Astrocyte of the cerebellum (primary cell): Measurements from ENCODE around the gene OR10P1.

Experiments used
- DNase-seq: peaks from one replicate; pipeline ENCODE4 v3.0.0-alpha.2; 2011; ENCODE audit warnings: low read depth
- H3K4me3 ChIP-seq: 2 replicates; pipeline ENCODE4 v1.5.1; 2011; ENCODE audit warnings: mild to moderate bottlenecking, low read depth, low read length, moderate library complexity
- in situ Hi-C: cut with HindIII; loops from 2 replicates; pipeline ENCODE4 v1.10.0; 2017; ENCODE audit warnings: low sequenced_read_pairs
- TF ChIP-seq, protein P1 (sequence below): IDR thresholded peaks from 2 replicates; pipeline ENCODE4 v1.5.1; 2012; ENCODE audit warnings: low read length, low read depth, moderate library complexity, mild to moderate bottlenecking; ENCODE audit errors: missing control alignments

The OR10P1 gene

DNA sequence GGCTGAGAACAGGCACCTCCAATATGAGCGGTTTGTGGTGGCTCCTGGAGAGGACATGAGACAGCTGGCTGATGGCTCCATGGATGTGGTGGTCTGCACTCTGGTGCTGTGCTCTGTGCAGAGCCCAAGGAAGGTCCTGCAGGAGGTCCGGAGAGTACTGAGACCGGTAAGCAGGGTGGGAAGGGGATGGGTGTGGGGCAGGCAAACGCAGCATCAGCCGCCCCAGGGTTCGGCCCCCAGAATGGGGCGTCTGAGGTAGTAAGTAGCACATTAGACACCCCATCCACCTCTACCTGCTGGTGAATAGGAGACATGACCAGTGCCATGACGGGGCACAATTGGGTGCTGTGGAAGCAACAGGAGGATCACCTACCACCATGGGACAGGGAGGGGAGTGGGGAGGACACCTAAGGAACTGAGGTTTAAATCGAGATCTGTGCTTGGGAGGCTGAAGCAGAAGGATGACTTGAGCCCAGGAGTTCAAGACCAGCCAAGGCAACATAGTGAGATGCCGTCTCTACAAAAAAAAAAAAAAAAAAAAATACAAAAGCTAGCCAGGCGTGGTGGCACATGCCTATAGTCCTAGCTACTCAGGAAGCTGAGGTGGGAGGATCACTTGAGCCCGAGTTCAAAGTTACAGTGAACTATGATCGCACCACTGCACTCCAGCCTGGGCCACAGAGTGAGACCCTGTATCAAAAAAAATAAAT is 45.5 kb downstream of the OR10P1 start:
- no peak for DNase-seq
- TF ChIP-seq, protein P1, sequence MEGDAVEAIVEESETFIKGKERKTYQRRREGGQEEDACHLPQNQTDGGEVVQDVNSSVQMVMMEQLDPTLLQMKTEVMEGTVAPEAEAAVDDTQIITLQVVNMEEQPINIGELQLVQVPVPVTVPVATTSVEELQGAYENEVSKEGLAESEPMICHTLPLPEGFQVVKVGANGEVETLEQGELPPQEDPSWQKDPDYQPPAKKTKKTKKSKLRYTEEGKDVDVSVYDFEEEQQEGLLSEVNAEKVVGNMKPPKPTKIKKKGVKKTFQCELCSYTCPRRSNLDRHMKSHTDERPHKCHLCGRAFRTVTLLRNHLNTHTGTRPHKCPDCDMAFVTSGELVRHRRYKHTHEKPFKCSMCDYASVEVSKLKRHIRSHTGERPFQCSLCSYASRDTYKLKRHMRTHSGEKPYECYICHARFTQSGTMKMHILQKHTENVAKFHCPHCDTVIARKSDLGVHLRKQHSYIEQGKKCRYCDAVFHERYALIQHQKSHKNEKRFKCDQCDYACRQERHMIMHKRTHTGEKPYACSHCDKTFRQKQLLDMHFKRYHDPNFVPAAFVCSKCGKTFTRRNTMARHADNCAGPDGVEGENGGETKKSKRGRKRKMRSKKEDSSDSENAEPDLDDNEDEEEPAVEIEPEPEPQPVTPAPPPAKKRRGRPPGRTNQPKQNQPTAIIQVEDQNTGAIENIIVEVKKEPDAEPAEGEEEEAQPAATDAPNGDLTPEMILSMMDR = no peak
- in situ Hi-C loops = no loop called here
- no peak overlapping the region for H3K4me3 ChIP-seq

DNA sequence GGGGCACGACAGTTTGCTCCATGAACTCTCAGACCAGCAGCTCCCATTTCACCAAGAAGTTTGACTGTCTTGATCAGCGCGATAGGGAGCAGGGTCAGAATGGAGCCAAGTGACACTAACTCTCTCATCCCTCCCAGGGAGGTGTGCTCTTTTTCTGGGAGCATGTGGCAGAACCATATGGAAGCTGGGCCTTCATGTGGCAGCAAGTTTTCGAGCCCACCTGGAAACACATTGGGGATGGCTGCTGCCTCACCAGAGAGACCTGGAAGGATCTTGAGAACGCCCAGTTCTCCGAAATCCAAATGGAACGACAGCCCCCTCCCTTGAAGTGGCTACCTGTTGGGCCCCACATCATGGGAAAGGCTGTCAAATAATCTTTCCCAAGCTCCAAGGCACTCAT is 47.0 kb downstream of the OR10P1 start:
- TF ChIP-seq, protein P1 = no peak
- in situ Hi-C loops = no loop called here
- H3K4me3 ChIP-seq = no peak overlapping the region
- DNase-seq = no peak

DNA sequence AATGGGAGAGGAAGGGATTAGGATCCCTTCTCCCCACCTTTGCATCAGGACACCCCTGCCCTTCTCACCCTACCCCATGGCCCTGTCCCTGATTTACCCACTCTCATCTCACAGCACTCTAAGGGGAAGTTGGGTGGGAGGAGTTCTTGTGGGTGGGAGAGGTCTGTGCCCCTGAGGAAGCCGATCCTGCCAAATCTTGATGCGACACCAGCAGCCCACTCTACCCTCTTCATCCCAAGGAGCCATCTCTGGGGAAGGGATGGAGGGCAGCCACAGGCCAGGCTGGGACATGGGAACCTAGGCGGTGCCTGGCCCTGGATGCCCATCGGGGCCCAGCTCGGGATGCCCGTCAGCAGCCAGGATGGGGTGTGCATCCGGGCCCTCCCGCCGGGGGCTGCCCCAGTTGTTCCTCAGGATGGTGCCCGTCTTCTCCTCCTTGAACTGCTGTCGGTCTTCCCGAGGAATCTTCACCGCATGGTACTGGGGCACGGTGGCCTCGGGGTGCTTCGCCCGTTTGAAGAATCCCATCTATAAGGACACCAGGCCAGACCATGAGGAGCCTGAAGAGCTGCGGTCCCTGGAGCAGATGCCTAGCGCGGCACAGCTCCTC is 48.2 kb downstream of the OR10P1 start:
- TF ChIP-seq, protein P1 = no peak

DNA sequence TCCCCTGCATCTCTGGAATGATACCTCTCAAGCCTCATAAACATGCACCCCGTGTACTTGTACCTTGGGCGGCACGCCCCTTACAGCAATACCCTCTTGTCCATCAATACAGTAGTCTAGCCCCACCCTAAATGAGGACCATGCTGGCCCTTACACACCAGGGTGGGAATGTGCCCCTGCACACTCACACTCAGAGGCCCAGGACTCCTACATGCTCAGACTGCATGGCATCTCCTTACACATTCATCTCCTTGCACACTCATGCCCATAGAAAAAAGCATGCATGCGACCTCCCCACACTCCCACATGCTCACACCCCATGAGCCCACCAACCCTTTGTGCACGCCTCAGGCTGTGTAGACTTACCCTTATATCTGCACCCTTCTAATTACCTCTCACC is 49.0 kb downstream of the OR10P1 start:
- DNase-seq = no peak
- TF ChIP-seq, protein P1 = no peak
- in situ Hi-C loops = no loop called here
- no peak overlapping the region for H3K4me3 ChIP-seq

More for the DNA sequence above, 48.2 kb downstream of the OR10P1 start:
- in situ Hi-C loops = no loop called here
- no peak for DNase-seq
- H3K4me3 ChIP-seq = no peak overlapping the region

DNA sequence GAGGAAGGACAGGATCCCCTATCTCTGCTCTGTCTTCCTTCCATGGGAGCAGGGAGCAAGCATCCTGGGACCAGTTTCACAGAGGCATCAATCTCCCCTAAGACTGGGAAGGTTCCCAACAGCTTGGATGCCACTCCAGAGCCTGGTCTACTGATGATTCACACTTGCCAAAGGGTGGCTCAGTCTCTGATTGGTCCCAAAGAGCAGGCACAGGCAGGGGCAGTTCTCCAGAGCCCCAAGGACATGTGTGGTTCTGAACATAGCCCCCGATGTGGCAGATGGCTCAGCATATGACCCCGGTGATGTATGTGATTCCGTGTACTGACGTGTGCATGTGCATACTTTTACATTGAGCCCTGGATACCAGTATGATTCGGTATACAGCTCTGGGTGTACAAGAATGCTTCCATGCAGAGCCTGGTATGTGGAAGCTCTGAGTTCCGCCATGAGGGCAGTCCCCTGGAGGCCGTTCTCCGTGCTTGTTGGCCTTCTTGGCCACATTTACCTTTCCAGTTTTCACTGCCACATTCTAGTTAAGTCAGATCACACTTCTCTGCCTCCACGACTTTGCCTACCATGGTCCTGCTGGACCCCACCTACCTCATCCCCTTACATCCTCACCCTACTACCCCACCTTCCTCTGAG is 49.8 kb downstream of the OR10P1 start:
- no peak overlapping the region for H3K4me3 ChIP-seq
- DNase-seq = no peak
- in situ Hi-C loops = no loop called here
- TF ChIP-seq, protein P1 = no peak
